Activated CD8-positive, alpha-beta memory T cell treated with anti-CD3 and anti-CD28 coated beads for 4 hours (primary cell): ENCODE results near the gene BCL11B.
"Not testable (repeated sequence)": the region's sequence is repeated elsewhere in the genome, so short reads cannot be mapped to it uniquely, and the experiment has no call there.

Experiments
- DNase-seq, 2 donors: peaks; one replicate each; pipeline ENCODE4 v3.0.0-alpha.2; 2020; ENCODE audit warnings: low read depth in 2 of 2

The BCL11B gene

DNA sequence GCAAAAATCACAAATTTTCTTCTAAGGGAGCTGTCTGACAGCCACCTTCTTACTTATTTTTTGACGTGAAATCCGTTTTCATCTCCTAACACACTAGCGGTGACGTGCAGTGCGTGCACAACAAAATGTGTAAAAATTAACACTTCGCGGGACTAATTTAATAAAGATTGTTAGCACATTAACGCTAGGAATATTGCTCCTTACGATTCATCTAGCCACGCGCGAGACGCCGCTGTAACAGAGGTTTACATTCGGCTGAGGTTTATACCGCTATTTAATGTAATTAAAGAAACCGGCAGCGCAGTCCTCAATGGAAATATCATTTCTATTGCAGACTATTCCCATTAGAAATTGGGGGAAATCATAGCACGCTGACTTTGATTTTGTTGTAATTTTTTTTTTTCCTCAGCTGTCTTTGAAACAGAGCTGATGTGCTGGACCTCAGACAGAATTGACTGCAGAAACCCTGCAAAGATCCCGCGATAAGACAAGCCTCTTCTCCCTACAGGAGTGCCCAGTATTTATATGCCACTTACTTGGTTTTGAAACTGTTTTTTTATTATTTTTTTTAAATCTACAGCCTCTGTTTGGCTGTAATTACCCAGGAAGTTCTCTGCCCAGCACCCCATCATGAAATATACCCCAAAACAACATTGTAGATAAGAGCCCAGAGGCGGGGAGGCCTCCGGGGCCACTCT is 31.2 kb downstream of the BCL11B start:
- no peak for DNase-seq

DNA sequence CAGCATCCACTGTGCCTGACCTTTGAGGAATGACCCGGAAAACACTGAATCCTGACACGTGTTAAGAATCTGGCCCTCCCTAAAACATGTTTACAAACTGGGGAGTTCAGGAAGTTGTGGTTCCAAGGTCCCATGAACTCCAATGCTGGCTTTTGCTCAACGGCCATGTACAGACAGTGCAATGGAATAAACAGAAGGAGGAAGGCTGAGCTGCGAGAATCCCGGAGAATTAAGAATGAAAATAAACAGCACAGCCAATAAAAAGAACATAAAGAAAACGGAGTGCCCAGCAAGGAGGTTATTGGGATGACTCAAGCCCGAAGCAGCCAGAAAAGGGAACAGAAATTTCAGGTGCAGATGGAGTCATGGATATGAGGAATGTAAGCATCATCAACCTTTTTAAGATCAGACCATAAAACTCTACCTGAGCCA is 32.3 kb downstream of the BCL11B start:
- no peak for DNase-seq

GRCh38 chr14:99238216-99238615 is 33.8 kb downstream of the BCL11B start:
- DNase-seq: no peak

DNA sequence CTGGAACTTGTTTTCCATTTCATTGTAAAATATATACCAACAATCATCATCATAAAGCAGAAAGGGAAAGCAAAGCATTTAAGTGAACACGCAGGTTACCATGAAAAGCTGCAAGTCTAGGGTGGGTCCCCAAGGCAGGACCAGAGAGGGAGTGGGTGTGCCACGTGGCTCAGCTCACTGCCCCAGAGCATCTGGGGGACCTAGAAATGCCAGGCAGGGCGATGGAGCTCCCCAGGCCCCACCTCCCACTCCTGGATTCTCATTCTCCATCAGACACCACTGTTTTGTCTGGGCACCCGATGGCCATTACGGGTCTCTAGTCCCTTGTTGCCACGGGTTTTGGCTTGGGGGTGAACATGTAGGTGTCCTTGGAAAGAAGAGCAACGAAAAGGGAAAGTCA is 34.7 kb downstream of the BCL11B start:
- DNase-seq: no peak

DNA sequence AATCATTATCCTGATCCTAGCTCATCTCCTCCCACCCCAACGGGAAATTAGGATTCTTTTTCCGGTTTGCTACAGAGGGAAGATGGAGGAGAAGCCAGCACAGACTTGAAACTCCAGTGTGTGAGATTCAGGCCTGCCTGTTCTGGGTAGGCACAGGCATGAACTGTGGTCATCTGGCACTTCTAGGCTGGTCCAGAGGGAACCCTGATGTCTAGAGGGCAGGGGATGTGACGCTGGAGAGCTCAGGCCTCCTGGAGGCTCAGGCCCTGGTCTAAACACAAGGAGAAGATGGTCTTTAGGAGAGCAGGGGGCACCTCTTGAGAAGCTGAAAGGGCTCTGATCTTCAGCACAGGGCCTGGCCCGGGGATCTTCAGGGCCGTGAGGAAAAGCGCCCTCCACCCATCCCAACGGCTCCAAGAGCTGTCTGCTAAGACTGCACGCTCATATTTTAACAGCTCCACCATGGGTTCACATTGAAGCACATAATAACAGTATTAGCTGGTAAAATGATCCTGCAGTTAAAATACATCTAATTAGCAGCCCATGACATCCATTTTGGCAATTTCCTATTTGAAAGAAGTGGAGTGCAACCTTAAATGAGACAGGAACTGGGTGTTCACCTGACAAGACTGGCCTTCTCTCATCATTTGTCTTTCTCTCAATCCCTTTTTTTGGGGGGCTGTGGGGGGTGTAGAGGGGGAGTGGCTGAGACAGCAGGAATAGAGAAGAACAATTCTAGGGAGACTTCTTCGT is 35.4 kb downstream of the BCL11B start:
- no peak for DNase-seq

DNA sequence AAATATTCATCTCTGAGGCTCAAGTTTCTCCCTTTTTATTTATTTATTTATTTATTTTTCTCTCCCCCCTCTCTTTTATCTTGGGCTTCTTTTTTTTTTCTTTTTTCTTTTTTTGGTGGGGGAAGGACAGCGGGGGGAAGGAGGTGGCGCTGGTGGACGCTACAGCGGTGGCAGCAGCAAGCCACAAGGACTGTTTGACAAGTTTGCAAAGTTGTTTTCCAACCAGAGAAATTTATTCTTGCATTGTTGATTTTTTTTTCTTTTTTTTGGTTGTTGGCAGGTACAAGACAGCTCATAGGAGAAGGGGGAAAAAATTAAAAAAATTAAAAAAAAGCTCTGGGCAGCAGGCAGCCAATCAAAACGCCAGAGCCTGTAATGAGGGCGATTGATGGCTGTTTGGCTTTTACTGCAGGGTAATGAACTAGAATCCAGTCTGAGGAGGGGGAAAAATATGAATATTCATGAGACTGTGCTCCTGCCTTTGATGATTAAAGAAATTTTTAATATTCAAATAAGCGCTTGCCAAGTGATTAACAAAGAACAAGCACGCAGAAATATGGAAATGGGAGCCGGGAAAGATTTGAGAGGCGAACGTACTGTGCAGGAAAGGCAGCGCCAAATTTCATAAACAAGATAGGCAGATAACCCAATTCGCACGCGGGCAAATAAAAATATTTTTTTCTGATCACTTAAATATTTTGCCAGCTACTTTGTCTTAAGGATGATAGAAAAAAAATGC is 36.2 kb downstream of the BCL11B start:
- no peak for DNase-seq

DNA sequence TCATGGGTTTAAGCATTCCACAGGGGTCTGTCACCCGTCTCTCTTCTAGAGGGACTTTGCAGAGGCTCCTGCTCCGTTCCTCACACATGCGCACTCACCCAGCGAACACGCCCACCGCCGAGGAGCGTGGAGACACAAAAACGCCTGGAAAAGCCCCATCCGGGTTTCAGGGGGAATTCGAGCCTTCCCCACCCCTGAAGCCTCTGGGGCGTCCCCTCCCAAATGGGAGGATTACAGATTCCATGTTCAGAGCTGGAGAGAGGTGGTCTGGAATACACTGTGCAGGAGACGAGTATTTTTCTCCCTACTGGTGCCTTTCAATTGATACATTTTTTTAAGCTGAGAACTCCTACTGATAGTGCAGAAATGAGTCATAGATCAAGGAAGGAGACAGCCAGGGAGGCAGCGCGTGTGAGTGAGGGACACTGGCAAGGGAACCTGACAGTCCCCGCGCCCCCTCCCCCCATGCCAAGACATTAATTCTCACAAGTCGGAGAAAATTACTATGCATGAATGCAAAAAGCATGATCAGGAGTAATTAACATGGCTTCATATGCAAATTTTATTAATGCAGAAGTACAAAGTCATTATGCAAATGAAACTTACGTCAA is 36.9 kb downstream of the BCL11B start:
- DNase-seq: peak; percentile 43 to 62

DNA sequence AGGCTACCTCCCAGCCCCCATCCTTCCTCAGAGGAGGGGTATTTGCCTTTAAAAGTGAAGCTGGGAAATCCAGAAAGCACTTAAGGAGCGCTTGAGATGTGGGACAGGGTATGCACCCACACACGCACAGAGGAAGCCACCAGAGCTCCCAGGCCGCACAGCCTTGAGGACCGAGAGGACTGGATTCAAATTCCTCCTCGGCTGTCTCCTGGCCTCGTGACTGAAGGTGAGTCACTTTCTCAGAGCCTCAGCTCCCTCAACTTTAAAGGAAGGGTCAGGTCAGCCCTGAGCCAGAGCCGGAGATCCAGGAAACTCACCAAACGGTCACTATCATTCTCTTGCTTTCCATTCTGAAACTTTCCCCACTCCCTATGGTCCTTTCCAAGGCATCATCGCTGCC is 37.6 kb downstream of the BCL11B start:
- DNase-seq: no peak

GRCh38 chr14:99233222-99234035 is 38.6 kb downstream of the BCL11B start:
- DNase-seq: no peak

- DNase-seq: no peak
These were observed 39.2 kb downstream of the BCL11B start for GRCh38 chr14:99232714-99233214.

DNA sequence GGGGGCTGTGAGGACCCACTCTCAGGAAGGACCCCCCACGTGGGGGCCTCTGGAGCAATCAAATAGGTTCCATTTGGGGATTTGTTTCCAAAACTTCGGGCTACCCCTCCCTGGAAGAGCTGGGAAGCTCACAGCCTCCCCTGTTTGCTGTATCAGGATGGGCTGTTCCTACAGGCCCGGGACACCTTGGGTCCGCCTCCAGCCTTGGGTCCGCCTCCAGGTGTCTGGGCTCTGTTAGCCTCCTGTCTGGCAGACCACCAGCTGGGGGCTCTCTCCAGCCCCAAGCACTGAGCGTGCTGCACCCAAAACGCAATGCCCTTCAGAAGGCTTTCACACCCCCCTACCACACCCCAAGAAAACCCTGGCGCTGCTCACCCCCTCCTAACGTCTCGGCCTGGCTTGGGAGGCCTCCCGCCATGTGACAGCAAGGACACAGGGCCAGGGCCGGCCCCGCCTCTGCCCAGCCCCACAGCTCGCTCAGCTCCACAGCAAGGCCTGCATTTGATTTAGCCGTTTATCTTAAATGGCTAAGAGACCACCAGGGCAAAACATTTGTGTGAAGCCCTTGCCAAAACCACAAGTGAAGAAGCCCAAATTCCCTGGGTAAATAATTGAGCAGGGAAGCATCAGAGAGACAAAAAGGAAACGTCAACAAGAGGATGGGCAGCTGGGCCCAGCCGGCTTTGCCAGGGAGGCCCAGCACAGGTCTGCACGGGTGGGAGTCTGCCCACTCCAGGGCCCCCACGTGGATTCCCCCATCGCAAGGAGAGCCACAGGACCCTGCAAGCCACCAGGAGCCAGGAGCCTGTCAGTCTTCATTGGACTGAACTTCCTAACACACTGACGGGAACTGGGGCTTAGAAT is 39.9 kb downstream of the BCL11B start:
- no peak for DNase-seq

GRCh38 chr14:99231161-99231849 is 40.7 kb downstream of the BCL11B start:
- no peak for DNase-seq

DNA sequence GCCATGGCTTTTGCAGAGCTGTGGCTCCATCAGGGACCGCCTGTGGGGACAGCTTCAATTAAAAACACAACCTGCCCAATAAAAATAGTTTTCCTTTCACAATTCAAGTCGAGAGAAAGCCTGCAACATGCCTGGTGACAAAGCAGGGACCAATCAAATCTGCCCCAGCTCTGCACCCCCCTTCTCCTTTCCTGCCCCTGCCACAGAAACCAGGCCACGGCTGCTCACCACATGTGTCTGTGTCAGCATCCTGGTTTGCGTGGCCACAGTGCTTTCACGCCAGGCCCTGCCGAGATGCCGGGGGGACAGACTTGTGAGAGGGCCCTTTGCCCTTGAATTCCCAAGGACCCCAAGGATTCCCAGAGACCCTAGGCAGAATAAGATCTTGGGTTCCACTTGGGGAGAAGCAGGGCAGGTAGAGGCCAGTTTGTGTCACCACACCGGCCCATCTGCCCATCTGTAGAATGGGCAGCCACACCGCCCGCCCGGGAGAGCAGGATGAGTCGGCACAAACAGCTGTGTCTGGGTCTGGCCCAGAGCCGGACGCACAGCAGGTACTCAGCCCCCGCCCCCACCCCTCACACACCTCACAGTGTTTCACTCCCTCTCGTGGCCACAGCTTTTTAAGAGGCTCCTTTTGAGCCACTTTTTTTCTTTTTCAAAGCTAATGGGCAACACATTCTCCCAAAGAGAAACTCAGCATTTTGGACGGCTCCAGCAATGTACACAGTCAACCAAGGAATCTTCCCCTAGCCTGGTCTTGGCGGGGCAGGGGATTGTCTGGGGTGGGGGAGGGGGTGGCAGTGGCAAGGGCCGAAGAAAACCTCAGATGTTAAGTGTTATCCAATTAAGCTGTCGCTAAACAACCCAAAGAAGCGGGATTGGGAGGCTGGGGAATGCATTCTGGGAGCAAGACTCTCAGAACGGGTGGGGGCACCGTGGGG is 41.5 kb downstream of the BCL11B start:
- DNase-seq: peak; percentile 58 to 73

- no peak for DNase-seq
These were observed 42.3 kb downstream of the BCL11B start for GRCh38 chr14:99229654-99230207.

- not testable (repeated sequence) for DNase-seq
These were observed 43.2 kb downstream of the BCL11B start for GRCh38 chr14:99228760-99229159.

DNA sequence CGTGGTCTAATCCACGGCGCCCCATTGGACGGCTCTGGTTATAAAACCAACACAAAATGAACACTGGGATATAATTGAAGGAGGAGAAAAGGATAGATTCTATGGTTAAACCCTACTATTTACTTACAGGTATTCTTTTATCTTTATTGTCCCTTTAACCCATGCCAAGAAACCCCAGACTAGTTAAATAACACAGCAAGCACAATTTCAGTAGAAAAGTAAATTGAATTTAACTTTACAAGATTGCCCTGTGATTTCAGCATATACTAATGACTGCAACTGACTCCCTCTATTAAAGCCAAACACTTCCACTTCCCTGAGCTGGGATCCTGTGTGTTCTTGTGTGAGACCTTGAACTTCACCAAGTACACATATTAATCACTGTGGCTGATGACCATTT is 45.3 kb downstream of the BCL11B start:
- DNase-seq: no peak

GRCh38 chr14:99225436-99226203 is 46.4 kb downstream of the BCL11B start:
- DNase-seq: no peak
